NT2/D1 (cell line): ENCODE results near the gene RPH3AL.

ENCODE experiments used
- SUZ12 ChIP-seq: IDR thresholded peaks from 2 replicates; pipeline ENCODE4 v1.6.1; 2011; ENCODE audit not compliant: insufficient read length, insufficient read depth; ENCODE audit errors: extremely low read depth
- YY1 ChIP-seq: IDR thresholded peaks from 2 replicates; pipeline ENCODE4 v1.6.1; 2011; ENCODE audit not compliant: insufficient read length, insufficient read depth

DNA sequence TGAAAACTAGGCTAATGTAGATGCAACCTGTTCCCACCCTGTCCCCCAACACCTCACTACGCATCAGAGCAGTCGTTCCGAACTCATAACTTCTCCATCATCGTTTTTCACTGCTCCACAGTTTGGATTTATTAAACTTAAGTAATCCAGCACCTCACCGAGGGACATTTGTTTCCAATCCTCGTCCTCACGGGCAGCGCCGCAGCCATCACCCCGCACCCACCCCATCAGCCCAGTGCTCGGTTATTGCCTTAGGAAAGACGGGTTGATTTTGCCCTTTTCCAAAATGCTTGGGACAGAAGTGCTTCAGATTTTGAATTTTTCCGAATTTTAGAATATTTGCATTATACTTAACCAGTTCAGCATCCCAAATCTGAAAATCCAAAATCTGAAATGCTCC, 100.2 kb downstream of the RPH3AL start:
- TF ChIP-seq SUZ12 (no peak), YY1 (no peak)
